ENCODE data around the gene SGMS2.

GRCh38 chr4:107818301-107818910 is 6.3 kb upstream of the SGMS2 start:
- no peak for TF ChIP-seq POLR2A (IDR thresholded peaks at IDR 0.05)
- no peak for TF ChIP-seq CTCF (IDR thresholded peaks at IDR 0.05)
